ENCODE data around the gene ITGAD.

The ITGAD gene

GRCh38 chr16:31393056-31393455 lies at the start of gene ITGAD:
Gene ITGAD (plus strand): TSS chr16:31393335. CDS start chr16:31393361, 26 bp downstream.
- DNase-seq (ENCODE audit: low spot score) = no peak

- DNase-seq (ENCODE audit: low spot score) = no peak
Observed at GRCh38 chr16:31344712-31345111, 48.4 kb upstream of the ITGAD start.

- DNase-seq (ENCODE audit: low spot score) = no peak
Observed at GRCh38 chr16:31347445-31347844, 45.7 kb upstream of the ITGAD start.

GRCh38 chr16:31348579-31348978 lies 44.6 kb upstream of the ITGAD start:
- DNase-seq (ENCODE audit: low spot score) = no peak

DNA sequence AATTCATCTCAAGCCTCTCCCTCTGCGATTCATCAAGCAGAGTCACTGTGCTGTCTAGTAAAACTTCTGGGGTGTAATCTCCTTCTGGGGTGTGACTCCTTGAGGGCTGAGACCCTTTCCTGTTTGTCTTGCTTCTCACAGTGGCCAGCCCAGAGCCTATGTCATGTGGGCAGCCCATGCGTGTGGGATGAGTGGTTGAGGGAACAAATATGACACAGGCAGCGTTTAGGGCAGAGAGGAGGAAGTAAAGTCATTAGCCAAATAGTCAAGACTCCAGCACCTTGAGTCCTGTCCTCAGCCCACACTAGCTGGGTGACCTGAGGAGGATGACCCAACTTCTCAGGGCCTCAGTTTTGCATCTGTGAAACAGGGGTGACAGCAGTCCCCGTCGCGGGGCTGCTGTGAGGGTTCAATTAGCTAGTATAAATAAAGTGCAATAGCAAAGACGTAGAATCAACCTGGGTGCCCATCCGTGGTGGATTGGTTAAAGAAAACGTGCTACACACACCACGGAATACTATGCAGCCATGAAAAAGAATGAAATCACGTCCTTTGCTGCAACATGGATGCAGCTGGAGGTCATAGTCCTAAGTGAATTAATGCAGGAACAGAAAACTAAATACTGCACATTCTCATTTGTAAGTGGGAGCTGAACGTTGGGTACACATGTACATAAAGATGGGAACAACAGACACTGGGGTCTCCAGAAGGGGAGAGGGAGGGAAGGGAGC lies 42.7 kb upstream of the ITGAD start:
- peak; percentile 70 for DNase-seq (ENCODE audit: low spot score)

DNA sequence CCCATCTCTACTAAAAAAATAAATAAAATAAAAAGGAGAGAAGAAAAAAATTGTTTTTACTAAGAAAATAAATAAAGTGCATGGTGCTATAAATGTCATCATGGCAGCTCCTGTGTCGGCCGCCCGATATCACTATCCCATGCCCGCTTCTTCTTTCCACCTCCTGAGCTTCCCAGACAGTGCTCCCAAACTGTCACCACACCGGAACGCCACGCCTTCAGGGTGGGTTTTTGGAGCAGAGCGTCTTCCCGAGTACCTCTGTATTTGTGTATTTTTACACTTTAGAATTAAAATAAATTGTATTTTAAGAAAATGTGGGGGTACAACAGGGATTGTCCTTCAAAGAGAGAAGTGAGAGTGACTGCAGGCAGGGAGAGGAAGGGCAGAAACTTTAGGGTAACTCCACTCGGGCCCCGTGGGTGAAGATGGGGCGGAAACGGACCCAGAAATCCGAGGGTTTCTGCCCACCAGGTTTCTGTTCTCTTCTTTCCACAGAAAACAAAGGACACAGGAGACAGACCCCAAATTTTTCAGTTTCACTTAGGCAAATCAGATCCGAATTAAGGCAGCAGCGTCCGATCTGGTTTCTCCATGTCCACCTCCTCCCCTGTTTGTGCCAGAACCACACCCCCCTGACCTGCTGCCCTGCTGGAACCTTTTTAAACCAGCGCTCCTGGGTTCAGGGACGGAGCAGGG lies 41.7 kb upstream of the ITGAD start:
- DNase-seq (ENCODE audit: low spot score) = peak; percentile 38

DNA sequence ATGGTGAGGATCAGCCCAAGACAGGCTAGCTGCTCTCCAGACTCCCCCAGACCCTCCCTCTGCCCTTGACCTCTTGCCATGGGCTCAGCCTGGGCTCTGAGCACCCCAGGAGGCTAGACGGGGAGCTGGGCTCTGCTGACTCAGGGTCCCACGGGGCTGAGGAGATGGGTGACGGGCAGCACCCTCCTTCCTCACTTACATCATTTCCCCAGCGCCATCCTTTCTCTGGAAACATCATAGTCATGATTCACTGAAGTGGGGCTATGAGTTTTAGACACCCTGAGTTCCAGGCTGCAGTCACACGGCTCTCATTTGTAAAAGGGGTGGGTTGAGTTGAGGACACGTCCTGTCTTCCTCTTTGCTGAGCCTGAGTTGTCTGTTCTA lies 41.2 kb upstream of the ITGAD start:
- peak; percentile 72 for DNase-seq (ENCODE audit: low spot score)

DNA sequence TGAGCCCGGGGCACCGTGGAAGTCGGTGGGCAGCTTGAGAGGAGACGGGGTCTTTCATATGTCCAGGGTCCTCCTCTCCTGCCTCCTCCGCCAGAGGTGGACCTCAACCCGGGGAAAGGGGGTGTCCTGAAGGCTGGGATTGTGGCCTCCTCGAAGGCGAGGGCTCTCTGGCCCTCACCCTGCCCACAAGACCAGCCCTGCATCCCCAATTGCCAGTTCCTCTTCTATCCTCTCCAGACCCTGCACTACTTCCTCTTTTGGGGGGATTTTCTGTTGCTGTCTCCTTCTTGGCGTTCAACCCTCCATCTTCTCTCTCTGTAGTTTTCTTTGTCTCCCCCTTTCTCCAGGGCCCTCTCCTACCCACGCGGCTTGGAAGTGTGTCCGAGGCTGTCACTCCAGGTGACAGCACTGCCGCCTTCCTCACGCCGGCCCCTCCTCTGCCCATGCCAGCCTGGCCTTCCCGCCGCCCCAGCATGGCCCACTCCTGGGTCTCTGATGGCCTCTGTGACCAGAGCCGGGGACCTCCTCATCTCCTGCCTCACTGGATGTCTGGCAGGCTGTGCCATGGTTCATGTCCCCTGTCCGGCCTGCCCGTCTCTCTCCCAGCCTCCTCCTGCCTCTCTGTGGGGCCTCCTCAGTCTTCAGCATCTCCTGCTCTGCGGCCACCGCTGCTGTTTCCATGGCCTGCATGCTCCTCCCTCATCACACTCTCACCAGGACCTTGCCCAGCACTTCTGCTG lies 40.6 kb upstream of the ITGAD start:
- DNase-seq (ENCODE audit: low spot score) = peak; percentile 67

DNA sequence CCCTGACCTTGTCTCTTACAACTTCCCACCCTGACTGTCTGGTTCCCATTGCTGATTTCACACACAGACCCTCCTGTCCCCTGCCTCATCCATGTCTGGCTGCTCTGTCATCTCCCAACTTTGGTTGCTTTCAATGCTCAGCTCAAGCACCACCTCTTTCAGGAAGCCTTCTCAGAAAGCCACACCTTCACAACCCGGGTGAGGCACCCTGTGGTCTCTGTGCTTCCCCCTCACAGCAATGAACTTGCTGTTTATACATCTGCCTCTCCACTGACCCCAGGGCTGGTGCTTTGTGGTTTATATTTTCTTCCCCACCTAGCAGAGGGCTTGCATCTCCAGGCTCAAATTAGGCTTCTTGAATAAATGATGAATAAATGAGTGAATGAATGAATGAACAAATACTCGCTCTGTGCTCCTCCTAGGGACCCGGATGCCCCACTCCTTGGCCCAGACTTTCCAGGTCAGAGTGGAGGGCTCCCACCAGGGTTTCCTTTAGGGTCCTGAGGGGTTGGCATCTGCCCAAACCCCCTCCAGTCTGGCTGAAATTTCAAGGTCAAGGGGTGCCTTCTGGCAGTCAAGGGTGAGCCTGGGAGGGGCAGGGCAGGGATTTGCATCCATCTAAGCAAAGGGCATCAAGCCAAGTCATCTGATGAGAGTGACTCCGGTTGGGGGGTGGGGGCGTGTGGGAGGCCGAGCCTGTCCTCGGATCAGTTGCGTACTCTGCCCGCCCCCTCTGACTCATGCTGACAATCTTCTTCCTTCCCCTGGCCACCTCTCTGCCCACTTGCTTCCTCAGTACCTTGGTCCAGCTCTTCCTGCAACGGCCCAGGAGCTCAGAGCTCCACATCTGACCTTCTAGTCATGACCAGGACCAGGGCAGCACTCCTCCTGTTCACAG lies 38.5 kb upstream of the ITGAD start, which contains the start of gene ITGAX:
Gene ITGAX, plus strand, starts transcription at position 783 of the 898 bp plus-strand sequence. Its CDS starts 79 bp downstream, at position 862.
- peak; percentile 54 for DNase-seq (ENCODE audit: low spot score)

DNA sequence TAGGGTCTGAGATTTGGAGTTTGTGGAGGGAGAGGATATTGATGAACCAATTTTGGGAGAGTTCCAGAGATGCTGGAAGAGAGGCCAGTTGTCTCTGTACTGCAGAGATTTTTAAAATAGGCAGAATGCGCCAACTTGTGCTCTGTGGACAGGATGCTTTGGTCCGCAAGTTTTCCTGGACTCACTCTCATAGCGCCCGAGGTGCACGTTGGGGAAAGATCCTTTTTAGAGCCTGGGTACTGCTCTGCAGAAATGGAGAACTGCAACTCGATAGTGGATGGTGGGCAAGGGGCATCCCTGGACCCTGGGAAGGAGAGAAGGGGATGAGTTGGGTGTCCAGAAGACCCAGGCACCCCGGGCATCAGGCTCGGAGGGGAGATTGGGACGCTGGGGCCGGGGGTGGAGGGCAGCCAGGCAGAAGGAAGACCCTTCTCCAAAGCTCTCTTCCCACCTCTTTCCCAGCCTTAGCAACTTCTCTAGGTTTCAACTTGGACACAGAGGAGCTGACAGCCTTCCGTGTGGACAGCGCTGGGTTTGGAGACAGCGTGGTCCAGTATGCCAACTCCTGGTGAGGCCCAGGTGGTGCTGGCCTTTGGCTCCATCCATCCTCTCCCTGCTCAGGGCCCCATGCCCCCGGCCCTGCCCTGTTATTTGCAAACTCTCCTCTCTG lies 37.6 kb upstream of the ITGAD start:
- DNase-seq (ENCODE audit: low spot score) = no peak

DNA sequence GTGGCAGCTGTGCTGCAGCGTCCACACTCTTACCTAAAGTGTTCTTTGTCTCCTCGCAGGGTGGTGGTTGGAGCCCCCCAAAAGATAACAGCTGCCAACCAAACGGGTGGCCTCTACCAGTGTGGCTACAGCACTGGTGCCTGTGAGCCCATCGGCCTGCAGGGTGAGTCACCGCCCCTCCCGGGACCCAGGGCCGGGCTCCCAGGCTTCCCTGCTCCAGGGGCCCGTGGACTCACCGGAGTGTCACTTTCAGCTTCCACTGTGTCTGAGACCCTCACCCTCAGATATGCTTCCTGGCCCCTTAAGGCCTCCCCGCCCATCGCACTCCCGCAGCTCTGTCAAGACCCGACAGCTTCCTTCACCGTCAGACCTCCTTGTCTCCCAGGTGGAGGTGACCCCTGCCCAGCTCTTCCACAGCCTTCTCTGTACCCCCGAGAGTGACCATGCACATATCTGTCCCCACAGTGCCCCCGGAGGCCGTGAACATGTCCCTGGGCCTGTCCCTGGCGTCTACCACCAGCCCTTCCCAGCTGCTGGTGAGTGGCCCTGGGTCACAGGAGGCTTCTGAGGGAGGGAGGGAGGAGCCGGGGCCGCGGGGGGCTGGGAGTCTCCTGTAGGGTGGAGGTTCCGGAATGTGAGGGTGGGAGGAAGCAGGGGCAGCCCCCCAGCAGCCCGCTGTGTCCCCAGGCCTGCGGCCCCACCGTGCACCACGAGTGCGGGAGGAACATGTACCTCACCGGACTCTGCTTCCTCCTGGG lies 36.4 kb upstream of the ITGAD start:
- DNase-seq (ENCODE audit: low spot score) = no peak

DNA sequence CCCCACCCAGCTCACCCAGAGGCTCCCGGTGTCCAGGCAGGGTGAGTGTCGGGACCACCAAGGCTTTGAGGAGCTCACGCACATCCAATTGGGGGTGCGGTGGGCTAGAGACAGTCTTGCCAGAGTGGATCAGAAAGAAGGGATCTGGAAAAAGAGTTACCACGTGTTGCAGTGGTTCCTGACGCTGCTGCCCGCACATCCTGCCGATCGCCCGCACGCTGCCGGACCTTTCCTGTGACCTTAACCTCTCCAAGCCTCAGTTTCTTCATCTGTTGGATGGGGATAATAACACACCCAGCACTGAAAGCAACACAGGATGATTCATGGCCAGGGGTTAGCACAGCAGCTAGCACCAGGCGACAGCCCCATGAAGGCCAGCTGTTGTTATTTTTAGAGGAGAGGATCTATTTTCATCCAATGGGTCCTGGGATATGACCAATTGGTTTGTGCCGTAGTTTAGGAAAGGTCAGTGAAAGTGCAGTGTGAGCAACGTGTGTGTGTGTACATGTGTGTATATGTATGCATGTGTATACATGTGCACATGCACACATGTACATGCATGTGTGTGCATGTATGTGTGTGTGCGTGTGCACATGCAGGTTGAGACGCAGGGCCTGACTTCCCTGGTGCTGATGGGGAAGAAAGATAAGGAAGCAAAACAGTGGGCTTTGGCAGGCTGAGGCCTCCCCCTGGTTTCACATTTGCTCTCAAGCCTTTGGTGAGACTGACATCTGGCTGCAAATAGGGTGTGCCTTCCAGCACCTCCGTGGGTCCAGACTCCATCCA lies 35.6 kb upstream of the ITGAD start:
- peak; percentile 55 for DNase-seq (ENCODE audit: low spot score)

GRCh38 chr16:31360251-31360650 lies 32.9 kb upstream of the ITGAD start:
- DNase-seq (ENCODE audit: low spot score) = no peak

- no peak for DNase-seq (ENCODE audit: low spot score)
Observed at GRCh38 chr16:31361201-31362110, 31.7 kb upstream of the ITGAD start.

- no peak for DNase-seq (ENCODE audit: low spot score)
Observed at GRCh38 chr16:31362476-31363405, 30.4 kb upstream of the ITGAD start.

DNA sequence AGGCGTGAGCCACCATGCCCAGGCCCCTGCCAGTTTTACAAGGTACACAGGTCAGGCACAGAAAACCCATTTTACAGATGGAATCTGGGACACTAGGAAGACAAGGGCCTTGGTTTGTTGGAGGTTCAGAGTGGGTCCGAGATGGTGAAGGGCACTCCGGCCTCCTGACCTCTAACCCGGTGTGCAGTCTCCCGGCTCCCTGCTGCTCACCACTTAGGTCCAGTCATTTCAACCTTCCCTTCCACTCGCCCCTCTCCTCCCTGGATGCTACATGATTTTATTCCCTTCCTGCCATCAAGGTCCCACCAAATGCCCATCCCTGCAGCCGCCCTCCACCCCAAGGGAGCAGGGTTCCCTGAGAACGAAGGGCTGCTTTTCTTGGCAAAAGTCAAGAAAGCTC lies 29.4 kb upstream of the ITGAD start:
- no peak for DNase-seq (ENCODE audit: low spot score)

DNA sequence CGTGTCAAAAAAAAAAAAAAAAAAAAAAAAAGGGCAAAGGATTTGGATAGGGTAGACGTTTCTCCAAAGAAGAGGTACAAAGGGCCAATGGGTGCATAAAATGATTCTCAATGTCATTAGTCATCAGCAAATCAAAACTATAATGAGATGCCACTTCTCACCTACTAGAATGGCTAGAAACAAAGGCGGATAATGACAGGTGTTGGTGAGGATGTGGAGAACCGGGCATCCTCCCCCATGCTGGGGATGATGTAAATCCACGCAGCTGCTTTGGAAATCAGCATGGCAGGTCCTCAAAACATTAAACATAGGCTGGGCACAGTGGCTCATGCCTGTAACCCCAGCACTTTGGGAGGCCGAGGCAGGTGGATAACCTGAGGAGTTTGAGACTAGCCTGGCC lies 28.7 kb upstream of the ITGAD start:
- no peak for DNase-seq (ENCODE audit: low spot score)
